ENCODE measurements around the gene TBC1D3B.

- TF ChIP-seq POLR2A (IDR thresholded peaks at IDR 0.05), result no peak
- no peak for TF ChIP-seq CTCF (IDR thresholded peaks at IDR 0.05)
These were observed 35.8 kb upstream of the TBC1D3B start for GRCh38 chr17:36212272-36212605.

All from testis (tissue), 2 donors.